GM18873 (cell line): Measurements from ENCODE around the gene CASQ2.

Experiments
- ATAC-seq: cut with Tn5 transposase; IDR thresholded peaks from one replicate; pipeline ENCODE4 v1.9.1; 2021; ENCODE audit warnings: mild to moderate bottlenecking, moderate library complexity, moderate number of reproducible peaks; ENCODE audit not compliant: unreplicated experiment, low FRiP score

CASQ2 gene

GRCh38 chr1:115705085-115705951, 63.2 kb downstream of the CASQ2 start:
- no peak for ATAC-seq

GRCh38 chr1:115702959-115703358, 65.6 kb downstream of the CASQ2 start:
- ATAC-seq, result no peak

- ATAC-seq, result no peak
These were observed 67.4 kb downstream of the CASQ2 start for GRCh38 chr1:115701090-115701489.

GRCh38 chr1:115697619-115698018, 70.9 kb downstream of the CASQ2 start:
- ATAC-seq, result no peak

DNA sequence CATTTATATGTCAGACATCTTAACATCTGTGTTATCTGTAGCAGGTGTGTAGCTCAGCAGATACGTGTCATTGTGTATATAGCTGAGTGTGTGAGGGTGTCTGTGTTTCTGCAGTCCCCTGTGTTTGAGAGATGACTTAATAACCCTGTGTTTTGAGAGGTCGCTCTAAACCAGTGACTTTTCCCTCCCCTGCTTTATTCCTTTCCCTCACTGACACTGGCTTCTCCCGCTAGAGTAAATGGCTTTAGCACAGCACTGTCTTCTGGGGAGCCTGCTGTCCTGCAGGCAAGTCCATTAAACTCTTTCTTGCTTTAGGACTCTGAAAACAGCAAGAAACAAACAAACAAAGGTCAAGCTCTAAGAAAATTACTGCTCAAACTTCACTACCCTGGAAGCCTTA, 73.7 kb downstream of the CASQ2 start:
- no peak for ATAC-seq

DNA sequence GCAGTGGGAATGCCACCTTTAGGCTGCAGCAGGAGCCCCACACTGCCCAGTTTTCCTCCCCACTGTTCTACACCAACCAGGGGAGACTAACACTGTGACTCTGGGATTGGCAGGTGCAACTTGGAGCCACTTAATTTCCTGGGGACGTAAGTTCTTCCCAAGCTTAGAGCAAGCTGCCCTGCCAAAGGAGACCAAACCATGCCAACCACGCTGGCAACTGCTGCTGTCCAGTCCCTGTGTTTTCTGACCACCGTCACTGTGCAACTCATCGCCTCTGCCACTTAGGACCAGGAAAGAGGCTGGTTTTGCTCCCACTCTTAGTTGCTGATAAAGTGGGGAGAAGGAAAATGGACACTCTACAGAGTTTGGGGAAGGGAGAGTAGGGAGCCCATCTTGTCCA, 76.3 kb downstream of the CASQ2 start:
- ATAC-seq, result no peak

DNA sequence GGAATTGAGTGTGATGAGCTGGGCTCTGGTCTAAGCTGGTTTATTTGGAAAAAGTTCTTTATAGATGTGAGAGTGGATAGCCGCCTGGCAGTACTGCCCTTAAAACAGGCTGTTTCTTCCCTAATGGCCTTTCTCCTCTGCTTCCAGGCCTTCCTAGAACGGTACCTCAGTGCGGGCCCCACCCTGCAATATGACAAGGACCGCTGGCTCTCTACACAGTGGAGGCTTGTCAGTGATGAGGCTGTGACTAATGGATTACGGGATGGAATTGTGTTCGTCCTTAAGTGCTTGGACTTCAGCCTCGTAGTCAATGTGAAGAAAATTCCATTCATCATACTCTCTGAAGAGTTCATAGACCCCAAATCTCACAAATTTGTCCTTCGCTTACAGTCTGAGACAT, 77.5 kb downstream of the CASQ2 start:
- ATAC-seq, result no peak

DNA sequence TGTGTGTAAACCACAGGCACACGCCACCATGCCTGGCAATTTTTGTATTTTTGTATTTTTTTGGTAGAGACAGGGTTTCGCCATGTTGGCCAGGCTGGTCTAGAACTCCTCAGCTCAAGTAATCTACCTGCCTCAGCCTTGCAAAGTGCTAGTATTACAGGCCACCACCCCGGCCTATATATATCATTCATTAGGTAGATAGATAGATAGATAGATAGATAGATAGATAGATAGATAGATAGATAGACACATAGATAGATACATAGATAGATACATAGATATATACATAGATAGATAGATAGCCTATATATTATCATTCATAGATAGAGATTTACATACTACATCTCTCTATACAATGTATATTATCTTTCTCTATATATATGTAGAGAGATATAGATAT, 80.8 kb downstream of the CASQ2 start:
- ATAC-seq, result no peak

DNA sequence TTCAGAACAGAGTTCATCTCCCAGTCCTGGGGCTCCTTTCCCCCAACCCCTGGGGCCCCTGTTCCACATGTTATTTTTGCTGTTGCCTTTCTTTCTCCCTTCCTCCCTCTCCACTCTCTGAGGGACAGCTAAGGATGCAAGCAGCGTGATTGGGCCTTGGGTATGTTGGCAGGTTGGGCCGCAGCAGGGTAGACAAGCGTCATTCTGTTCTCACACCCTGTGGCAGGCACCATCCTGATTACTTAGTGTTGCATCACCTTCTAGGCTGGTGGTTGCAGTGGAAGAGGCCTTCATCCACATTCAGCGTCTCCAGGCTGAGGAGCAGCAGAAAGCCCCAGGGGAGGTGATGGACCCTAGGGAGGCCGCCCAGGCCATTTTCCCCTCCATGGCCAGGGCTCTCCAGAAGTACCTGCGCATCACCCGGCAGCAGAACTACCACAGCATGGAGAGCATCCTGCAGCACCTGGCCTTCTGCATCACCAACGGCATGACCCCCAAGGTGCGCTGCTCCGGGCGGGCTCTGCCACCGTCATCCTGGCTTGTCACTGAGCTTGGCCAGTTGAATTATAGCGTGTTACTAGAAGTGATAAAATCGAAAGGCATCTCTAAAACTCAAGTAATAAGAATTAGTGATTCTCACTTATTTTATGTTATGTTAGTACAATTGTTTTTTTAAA, 83.3 kb downstream of the CASQ2 start:
- ATAC-seq, result no peak

GRCh38 chr1:115682792-115683191, 85.7 kb downstream of the CASQ2 start:
- no peak for ATAC-seq

- ATAC-seq, result no peak
These were observed 87.8 kb downstream of the CASQ2 start for GRCh38 chr1:115680730-115681111.

DNA sequence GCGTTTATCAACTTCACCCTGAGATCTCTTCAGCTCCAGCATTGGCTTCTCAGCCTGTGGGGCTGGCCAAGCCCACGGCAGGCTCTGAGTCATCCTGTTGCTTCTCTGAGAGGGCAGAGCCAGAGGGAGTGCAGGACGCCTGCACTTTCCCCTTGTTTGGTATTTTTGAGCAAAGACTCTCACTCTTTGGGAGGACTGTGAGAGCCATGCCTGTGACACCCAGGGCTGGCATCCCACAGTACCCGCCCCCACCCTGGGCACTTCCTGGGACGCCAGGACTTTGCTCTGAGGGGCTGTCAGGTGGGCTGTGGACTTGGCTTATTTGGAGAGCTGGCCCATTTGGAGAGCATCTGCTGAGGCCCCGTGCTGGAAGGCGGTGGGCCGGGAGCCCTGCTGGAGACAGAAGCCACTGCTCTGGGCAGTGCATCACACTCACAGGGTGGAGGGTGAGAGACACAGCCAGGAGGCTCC, 89.3 kb downstream of the CASQ2 start:
- no peak for ATAC-seq

- no peak for ATAC-seq
These were observed 90.4 kb downstream of the CASQ2 start for GRCh38 chr1:115678141-115678540.

DNA sequence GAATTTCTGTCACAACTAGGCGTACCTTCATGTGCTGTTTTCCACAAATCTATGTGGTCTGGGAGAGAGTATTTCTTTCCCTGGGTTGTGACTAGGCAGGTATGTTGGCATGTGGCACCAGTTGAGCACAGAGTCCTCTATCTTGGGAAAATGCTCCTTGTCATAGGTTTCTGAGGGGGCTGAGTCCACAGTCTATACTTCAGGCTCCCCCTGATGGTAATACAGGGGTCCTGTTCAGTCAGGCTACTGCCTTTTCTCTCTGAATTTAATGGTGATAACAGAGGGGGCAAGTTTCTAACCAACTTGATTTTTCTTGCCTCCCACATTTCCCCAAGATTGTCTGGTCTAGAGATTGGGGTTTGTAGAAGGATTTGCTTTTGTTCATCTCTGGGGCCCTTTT, 90.9 kb downstream of the CASQ2 start:
- ATAC-seq, result no peak

- no peak for ATAC-seq
These were observed 91.3 kb downstream of the CASQ2 start for GRCh38 chr1:115677182-115677555.

- ATAC-seq, result no peak
These were observed 91.9 kb downstream of the CASQ2 start for GRCh38 chr1:115676498-115677181.

- ATAC-seq, result no peak
These were observed 96.1 kb downstream of the CASQ2 start for GRCh38 chr1:115672224-115673009.

DNA sequence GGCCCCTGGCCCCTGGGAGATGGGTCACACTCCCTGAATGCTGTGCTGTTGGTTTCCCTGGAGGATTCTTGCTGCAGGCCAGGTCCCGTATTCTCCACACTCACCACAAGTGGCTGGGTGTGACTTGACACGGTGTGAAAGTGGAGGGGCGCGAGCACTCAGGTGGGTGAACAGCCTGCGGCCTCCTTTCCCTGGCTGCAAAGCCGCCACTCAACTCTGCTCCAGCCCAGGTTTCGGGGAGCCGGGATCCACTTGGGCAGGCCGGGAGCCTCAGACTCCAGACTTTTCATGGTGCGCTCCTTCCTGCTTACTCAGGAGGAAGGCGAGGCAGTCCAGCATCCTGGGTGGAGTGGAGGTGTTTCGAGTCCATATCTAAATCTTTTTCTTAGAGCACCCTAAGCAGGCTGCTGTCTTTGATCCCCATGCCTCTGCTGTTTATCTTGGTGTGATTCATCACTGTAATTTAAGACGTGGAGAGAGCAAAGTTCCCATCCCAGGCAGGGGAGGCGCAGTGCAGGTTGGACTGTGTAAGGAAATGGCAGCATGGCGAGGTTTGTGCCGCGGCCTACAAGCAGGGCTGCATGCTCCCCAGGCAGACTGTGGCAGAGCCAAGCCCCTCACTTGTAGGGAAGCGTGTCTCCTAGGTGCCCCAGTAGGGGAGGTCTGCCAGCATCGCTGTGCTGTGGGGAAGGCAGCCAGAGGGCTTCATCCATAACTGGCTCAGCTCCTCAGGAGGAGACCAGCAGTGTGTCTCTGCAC, 97.2 kb downstream of the CASQ2 start:
- ATAC-seq, result no peak

GRCh38 chr1:115670476-115671175, 97.9 kb downstream of the CASQ2 start:
- no peak for ATAC-seq
